H9 (cell line): ENCODE results near the gene FAM222B. TPM values are rescaled to one million over a fixed set of nuclear protein-coding genes. Genes with fewer than 3 reads are reported as not detected.

ENCODE experiments used
- DNase-seq: peaks from one replicate; pipeline ENCODE4 v3.0.0-alpha.2; 2017
- H2AFZ ChIP-seq: one replicate; pipeline ENCODE4 v1.6.1; 2013; ENCODE audit warnings: mild to moderate bottlenecking, low read length, control low read depth, moderate library complexity
- H2AK5ac ChIP-seq: 2 replicates; pipeline ENCODE4 v1.6.1; 2013; ENCODE audit warnings: low read length, control low read depth, mixed read lengths; ENCODE audit not compliant: insufficient read length
- H2BK120ac ChIP-seq: one replicate; pipeline ENCODE4 v1.6.1; 2013; ENCODE audit warnings: low read depth, mild to moderate bottlenecking, low read length, control low read depth, inconsistent platforms; ENCODE audit not compliant: poor library complexity, severe bottlenecking
- H2BK12ac ChIP-seq: 2 replicates; pipeline ENCODE4 v1.6.1; 2013; ENCODE audit warnings: low read length, control low read depth, mixed read lengths, low read depth; ENCODE audit not compliant: insufficient read length
- H2BK15ac ChIP-seq: 2 replicates; pipeline ENCODE4 v1.6.1; 2013; ENCODE audit warnings: low read depth, low read length, control low read depth
- H2BK20ac ChIP-seq: one replicate; pipeline ENCODE4 v1.6.1; 2013; ENCODE audit warnings: low read depth, mild to moderate bottlenecking, low read length, control low read depth, inconsistent platforms; ENCODE audit not compliant: poor library complexity, severe bottlenecking
- H2BK5ac ChIP-seq: 2 replicates; pipeline ENCODE4 v1.6.1; 2013; ENCODE audit warnings: low read length, control low read depth, mixed read lengths; ENCODE audit not compliant: insufficient read length
- H3K14ac ChIP-seq: 2 replicates; pipeline ENCODE4 v1.6.1; 2013; ENCODE audit warnings: low read length, control low read depth; ENCODE audit not compliant: insufficient read depth
- H3K18ac ChIP-seq: 2 replicates; pipeline ENCODE4 v1.6.1; 2013; ENCODE audit warnings: low read depth, mild to moderate bottlenecking, mixed read lengths, low read length, control low read depth; ENCODE audit not compliant: insufficient read length
- H3K23ac ChIP-seq: 2 replicates; pipeline ENCODE4 v1.6.1; 2013; ENCODE audit warnings: low read length, control low read depth, mixed read lengths, low read depth; ENCODE audit not compliant: insufficient read length
- H3K23me2 ChIP-seq: 2 replicates; pipeline ENCODE4 v1.6.1; 2013; ENCODE audit warnings: low read depth, mild to moderate bottlenecking, mixed read lengths, low read length, control low read depth; ENCODE audit not compliant: insufficient read length, poor library complexity, severe bottlenecking
- H3K27ac ChIP-seq: 2 replicates; pipeline ENCODE4 v1.5.1; 2013; ENCODE audit warnings: low read length, control low read depth, mixed read lengths, low read depth; ENCODE audit not compliant: insufficient read length
- H3K27me3 ChIP-seq: 2 replicates; pipeline ENCODE4 v1.6.1; 2013; ENCODE audit warnings: low read length, control low read depth, inconsistent platforms; ENCODE audit not compliant: insufficient read depth
- H3K4ac ChIP-seq: 2 replicates; pipeline ENCODE4 v1.6.1; 2013; ENCODE audit warnings: low read depth, mild to moderate bottlenecking, control low read depth, inconsistent platforms, low read length, moderate library complexity
- H3K4me1 ChIP-seq: 2 replicates; pipeline ENCODE4 v1.6.1; 2013; ENCODE audit warnings: low read length, control low read depth, inconsistent platforms; ENCODE audit not compliant: insufficient read depth
- H3K4me2 ChIP-seq: 2 replicates; pipeline ENCODE4 v1.6.1; 2013; ENCODE audit warnings: low read length, control low read depth, mixed read lengths; ENCODE audit not compliant: insufficient read length, insufficient read depth
- H3K56ac ChIP-seq: 2 replicates; pipeline ENCODE4 v1.6.1; 2013; ENCODE audit warnings: low read depth, mild to moderate bottlenecking, mixed read lengths, low read length, control low read depth; ENCODE audit not compliant: insufficient read length
- H3K79me1 ChIP-seq: 2 replicates; pipeline ENCODE4 v1.6.1; 2013; ENCODE audit warnings: low read depth, mild to moderate bottlenecking, moderate library complexity, low read length, control low read depth, inconsistent platforms; ENCODE audit not compliant: insufficient read depth, poor library complexity, severe bottlenecking
- H3K79me2 ChIP-seq: 2 replicates; pipeline ENCODE4 v1.6.1; 2013; ENCODE audit warnings: low read length, control low read depth, inconsistent platforms; ENCODE audit not compliant: insufficient read depth
- H3K9ac ChIP-seq: 2 replicates; pipeline ENCODE4 v1.6.1; 2013; ENCODE audit warnings: low read length, control low read depth, mixed read lengths; ENCODE audit not compliant: insufficient read length; ENCODE audit errors: extremely low read depth
- H3K9me3 ChIP-seq: one replicate; pipeline ENCODE4 v1.6.1; 2013; ENCODE audit warnings: low read depth, low read length, inconsistent platforms; ENCODE audit not compliant: control insufficient read depth
- H3T11ph ChIP-seq: one replicate; pipeline ENCODE4 v1.6.1; 2013; ENCODE audit warnings: mild to moderate bottlenecking, low read length, control low read depth, inconsistent platforms
- H4K20me1 ChIP-seq: one replicate; pipeline ENCODE4 v1.6.1; 2013; ENCODE audit not compliant: control insufficient read depth, insufficient read length, insufficient read depth
- H4K5ac ChIP-seq: 2 replicates; pipeline ENCODE4 v1.6.1; 2013; ENCODE audit warnings: low read depth, mild to moderate bottlenecking, mixed read lengths, low read length, control low read depth; ENCODE audit not compliant: insufficient read length
- H4K8ac ChIP-seq: replicated peaks from 2 replicates; pipeline ENCODE4 v1.6.1; 2013; ENCODE audit warnings: low read length, control low read depth, mixed read lengths, low read depth; ENCODE audit not compliant: insufficient read length
- H4K91ac ChIP-seq: 2 replicates; pipeline ENCODE4 v1.6.1; 2013; ENCODE audit warnings: low read depth, mild to moderate bottlenecking, moderate library complexity, mixed read lengths, low read length, control low read depth; ENCODE audit not compliant: insufficient read length
- H3K27ac Mint-ChIP-seq, 3 experiments: 2 replicates in 2 of 3; 3 replicates in 1 of 3; pipeline ENCODE4 v1.8.0; 2020 to 2021; ENCODE audit warnings: mixed read lengths in 3 of 3, mild to moderate bottlenecking in 1 of 3, moderate library complexity in 1 of 3
- H3K27me3 Mint-ChIP-seq: 2 replicates; pipeline ENCODE4 v1.8.0; 2021; ENCODE audit warnings: low read depth, mild to moderate bottlenecking, moderate library complexity, mixed read lengths
- H3K36me3 Mint-ChIP-seq, 3 experiments: 2 replicates in 2 of 3; 3 replicates in 1 of 3; pipeline ENCODE4 v1.8.0; 2020 to 2021; ENCODE audit warnings: low read depth in 3 of 3, mixed read lengths in 3 of 3; ENCODE audit not compliant: insufficient read depth in 1 of 3
- H3K4me1 Mint-ChIP-seq, 2 experiments: 2 replicates each; pipeline ENCODE4 v1.8.0; 2020; ENCODE audit warnings: mixed read lengths in 2 of 2
- H3K4me3 Mint-ChIP-seq, 2 experiments: 2 replicates in 1 of 2; 3 replicates in 1 of 2; pipeline ENCODE4 v1.8.0; 2020 to 2021; ENCODE audit warnings: mild to moderate bottlenecking in 2 of 2, mixed read lengths in 2 of 2, moderate library complexity in 1 of 2
- H3K9me3 Mint-ChIP-seq, 2 experiments: 2 replicates in 1 of 2; 3 replicates in 1 of 2; pipeline ENCODE4 v1.8.0; 2020; ENCODE audit warnings: mild to moderate bottlenecking in 2 of 2, mixed read lengths in 2 of 2, moderate library complexity in 1 of 2
- WGBS: extraction: QIAGEN DNeasy Blood & Tissue Kit; methylation state at CpG from one replicate; pipeline ENCODE4 v1.1.7; 2013; ENCODE audit warnings: missing lambda C conversion rate, low lambda C conversion rate, mixed read lengths; ENCODE audit not compliant: insufficient read length; ENCODE audit errors: extremely low coverage; 5-methylcytosine and 5-hydroxymethylcytosine counted together
- total RNA-seq: library from RNA; stranded (reverse); gene quantifications from 2 replicates; pipeline ENCODE4 v1.2.1, GENCODE V29; 2021
- TF ChIP-seq, protein P1 (sequence below): fragments of 200-600 bp; sonication (generic); conservative IDR thresholded peaks from 3 replicates; pipeline ENCODE4 v1.8.0; 2021; ENCODE audit warnings: antibody characterized with exemption, mild to moderate bottlenecking

FAM222B gene
- total RNA-seq, 1 experiment from 2014 or later = 76.1 TPM

DNA sequence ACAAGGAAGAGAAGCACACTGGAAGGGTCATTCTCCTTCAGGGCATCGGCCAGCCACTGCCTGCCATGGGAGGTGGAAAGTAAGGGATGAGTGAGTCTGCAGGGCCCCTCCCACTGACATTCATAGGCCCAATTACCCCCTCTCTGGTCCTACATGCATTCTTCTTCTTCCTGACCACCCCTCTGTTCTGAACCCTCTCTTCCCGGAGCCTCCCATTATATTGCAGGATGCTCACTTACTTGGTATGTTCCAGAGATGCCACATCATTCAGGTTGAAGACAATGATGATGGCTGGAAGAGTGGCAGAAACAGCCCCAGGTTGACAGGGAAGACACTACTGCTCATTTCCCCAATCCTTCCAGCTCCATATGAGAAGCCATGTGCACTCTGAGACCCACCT is 127.4 kb downstream of the FAM222B start:
- Histone ChIP-seq H3K79me2 (peaks cover 12% of the 10 kb centered on the region; the same call in 1 of the 2 replicates), H4K91ac (no peak overlapping the region), H3K4me2 (no peak overlapping the region), H4K5ac (no peak overlapping the region), H3K23me2 (peaks cover 36% of the 10 kb centered on the region), H4K20me1 (no peaks in the 10 kb centered on the region), H3K23ac (no peak overlapping the region), H3T11ph (no peak overlapping the region), H2BK5ac (no peak overlapping the region), H3K18ac (no peak overlapping the region), H3K56ac (no peak overlapping the region), H2BK12ac (no peak overlapping the region), H3K79me1 (peaks cover 4% of the 10 kb centered on the region), H3K27me3 (no peaks in the 10 kb centered on the region), H4K8ac (no peak overlapping the region), H2BK120ac (no peak overlapping the region), H3K14ac (no peak overlapping the region), H2AFZ (no peak overlapping the region), H3K9ac (no peak overlapping the region), H3K9me3 (no peaks in the 10 kb centered on the region), H3K27ac (no peak overlapping the region), H3K4me1 (peaks cover 3% of the 10 kb centered on the region; the same call in 1 of the 2 replicates), H2AK5ac (no peak overlapping the region), H2BK15ac (no peak overlapping the region), H2BK20ac (no peak overlapping the region), H3K4ac (no peak overlapping the region)
- Mint-ChIP-seq H3K36me3 (peaks cover 28 to 42% (median 29%) of the 10 kb centered on the region in 3 experiments), H3K27ac (no peak overlapping the region), H3K4me1 (peaks cover 29 to 37% of the 10 kb centered on the region in 2 experiments), H3K27me3 (no peaks in the 10 kb centered on the region), H3K9me3 (no peaks in the 10 kb centered on the region; a peak in 1 of 5 replicates), H3K4me3 (peak overlapping the region; percentile 99; a peak in 3 of 5 replicates)
- no peak for DNase-seq
- WGBS = no CpG with 5 or more reads among the region's 2 CpGs
- TF ChIP-seq, protein P1, sequence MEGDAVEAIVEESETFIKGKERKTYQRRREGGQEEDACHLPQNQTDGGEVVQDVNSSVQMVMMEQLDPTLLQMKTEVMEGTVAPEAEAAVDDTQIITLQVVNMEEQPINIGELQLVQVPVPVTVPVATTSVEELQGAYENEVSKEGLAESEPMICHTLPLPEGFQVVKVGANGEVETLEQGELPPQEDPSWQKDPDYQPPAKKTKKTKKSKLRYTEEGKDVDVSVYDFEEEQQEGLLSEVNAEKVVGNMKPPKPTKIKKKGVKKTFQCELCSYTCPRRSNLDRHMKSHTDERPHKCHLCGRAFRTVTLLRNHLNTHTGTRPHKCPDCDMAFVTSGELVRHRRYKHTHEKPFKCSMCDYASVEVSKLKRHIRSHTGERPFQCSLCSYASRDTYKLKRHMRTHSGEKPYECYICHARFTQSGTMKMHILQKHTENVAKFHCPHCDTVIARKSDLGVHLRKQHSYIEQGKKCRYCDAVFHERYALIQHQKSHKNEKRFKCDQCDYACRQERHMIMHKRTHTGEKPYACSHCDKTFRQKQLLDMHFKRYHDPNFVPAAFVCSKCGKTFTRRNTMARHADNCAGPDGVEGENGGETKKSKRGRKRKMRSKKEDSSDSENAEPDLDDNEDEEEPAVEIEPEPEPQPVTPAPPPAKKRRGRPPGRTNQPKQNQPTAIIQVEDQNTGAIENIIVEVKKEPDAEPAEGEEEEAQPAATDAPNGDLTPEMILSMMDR = no peak
